Smooth muscle cell (in vitro differentiated cells): Measurements from ENCODE around the gene RBM14. TPM values are rescaled to one million over a fixed set of nuclear protein-coding genes. Genes with fewer than 3 reads are reported as not detected.
"Not testable (repeated sequence)": the region's sequence is repeated elsewhere in the genome, so short reads cannot be mapped to it uniquely, and the experiment has no call there.

ENCODE experiments used
- DNase-seq: peaks from one replicate; lab custom pipeline; 2025; ENCODE audit not compliant: unreplicated experiment; lab: John Stamatoyannopoulos, UW
- H2AFZ ChIP-seq: fragments of 200-600 bp; sonication (generic); 2 replicates; pipeline ENCODE4 v1.6.0; 2016; ENCODE audit warnings: antibody characterized with exemption, low read depth, mild to moderate bottlenecking
- H3F3A ChIP-seq: fragments of 200-600 bp; sonication (generic); 2 replicates; pipeline ENCODE4 v1.6.0; 2017; ENCODE audit warnings: antibody characterized with exemption, low read depth
- H3K27ac ChIP-seq: fragments of 200-600 bp; sonication (generic); 2 replicates; pipeline ENCODE4 v1.5.1; 2016; ENCODE audit warnings: low read depth, mild to moderate bottlenecking
- H3K27me3 ChIP-seq: fragments of 200-600 bp; sonication (generic); 2 replicates; pipeline ENCODE4 v1.6.1; 2016; ENCODE audit warnings: low read depth, mild to moderate bottlenecking
- H3K36me3 ChIP-seq: fragments of 200-600 bp; sonication (generic); 2 replicates; pipeline ENCODE4 v1.5.1; 2016; ENCODE audit warnings: low read depth
- H3K4me1 ChIP-seq: fragments of 200-600 bp; sonication (generic); 2 replicates; pipeline ENCODE4 v1.5.1; 2016; ENCODE audit warnings: low read depth
- H3K4me2 ChIP-seq: fragments of 200-600 bp; sonication (generic); 2 replicates; pipeline ENCODE4 v1.6.0; 2016; ENCODE audit warnings: mild to moderate bottlenecking
- H3K4me3 ChIP-seq: fragments of 200-600 bp; sonication (generic); 2 replicates; pipeline ENCODE4 v1.5.1; 2016; ENCODE audit warnings: mild to moderate bottlenecking
- H3K79me2 ChIP-seq: fragments of 200-600 bp; sonication (generic); 2 replicates; pipeline ENCODE4 v1.6.0; 2016; ENCODE audit warnings: low read depth, mild to moderate bottlenecking
- H3K9ac ChIP-seq: fragments of 200-600 bp; sonication (generic); 2 replicates; pipeline ENCODE4 v1.6.0; 2016; ENCODE audit warnings: low read depth
- H3K9me3 ChIP-seq: fragments of 200-600 bp; sonication (generic); replicated peaks from 2 replicates; pipeline ENCODE4 v1.5.1; 2016; ENCODE audit warnings: low read depth
- H4K20me1 ChIP-seq: fragments of 200-600 bp; sonication (generic); 2 replicates; pipeline ENCODE4 v1.6.0; 2016; ENCODE audit warnings: low read depth
- CTCF ChIP-seq: fragments of 200-600 bp; sonication (generic); IDR thresholded peaks from 2 replicates; pipeline ENCODE4 v1.5.1; 2017; ENCODE audit warnings: borderline replicate concordance, mild to moderate bottlenecking, antibody characterized with exemption; ENCODE audit not compliant: insufficient read depth, poor library complexity, severe bottlenecking
- WGBS: methylation state at CpG from one replicate; pipeline ENCODE4 v1.1.7; 2016; ENCODE audit warnings: low lambda C conversion rate; 5-methylcytosine and 5-hydroxymethylcytosine counted together
- polyA plus RNA-seq: library from polyadenylated mRNA; unstranded; fragments of >200 nt; fragmentation: Nextera tagmentation; extraction: Ambion mirVana; gene quantifications from 2 replicates; pipeline ENCODE4 v1.2.1, GENCODE V29; 2016
- total RNA-seq: library from RNA; depleted of rRNA; stranded (reverse); fragments of >200 nt; gene quantifications from 2 replicates; pipeline ENCODE4 v1.2.3, GENCODE V29; 2014

Gene RBM14
- total and polyA plus RNA-seq, 2 experiments from 2014 or later = 34.4 to 41.1 TPM

- no peaks in the 10 kb centered on the region for H3K9me3 ChIP-seq
- 11% methylated on average over 27 of the region's 27 CpGs for WGBS
- H3F3A ChIP-seq = peaks cover 37% of the 10 kb centered on the region
- H3K79me2 ChIP-seq = peaks cover 88% of the 10 kb centered on the region
- DNase-seq = no peak
- H3K4me3 ChIP-seq = peak overlapping the region; percentile 88
- H3K4me2 ChIP-seq = peak overlapping the region; percentile 96
- peaks cover 94% of the 10 kb centered on the region for H4K20me1 ChIP-seq
- no peak for TF ChIP-seq CTCF
- H3K27me3 ChIP-seq = no peaks in the 10 kb centered on the region
- H3K9ac ChIP-seq = peak overlapping the region; percentile 95
- peak overlapping the region; percentile 94 for H3K27ac ChIP-seq
- no peak overlapping the region for H2AFZ ChIP-seq
- peaks cover 9% of the 10 kb centered on the region for H3K36me3 ChIP-seq
- H3K4me1 ChIP-seq = peaks cover 40% of the 10 kb centered on the region
Observed at GRCh38 chr11:66639066-66639813, 22.8 kb downstream of the RBM14 start.

GRCh38 chr11:66639814-66640340 lies 23.4 kb downstream of the RBM14 start:
- H3K27ac ChIP-seq = peak overlapping the region; percentile 94
- peaks cover 88% of the 10 kb centered on the region for H3K79me2 ChIP-seq
- H3K36me3 ChIP-seq = not testable (repeated sequence)

DNA sequence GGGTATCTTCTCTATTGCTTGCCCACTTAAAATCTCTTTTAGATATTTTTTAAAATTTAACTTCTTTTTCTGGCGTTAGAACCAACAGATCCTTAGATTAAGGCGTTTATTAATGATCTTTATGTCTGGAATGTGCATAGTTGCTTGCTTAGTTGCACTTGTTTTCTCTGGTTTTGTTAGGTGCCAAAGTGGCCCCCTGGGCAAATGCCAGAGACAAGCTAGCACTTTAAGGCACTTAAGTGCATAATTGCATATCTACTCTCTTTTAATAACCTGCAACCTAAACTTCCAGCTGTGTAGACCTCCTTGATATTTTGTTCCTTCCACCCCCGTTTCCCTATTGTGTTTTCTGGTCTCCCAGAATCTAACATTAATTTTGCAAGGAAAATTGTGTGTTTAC lies 25.4 kb downstream of the RBM14 start:
- H3K4me1 ChIP-seq = peaks cover 40% of the 10 kb centered on the region
- WGBS = 54% methylated on average over 3 of the region's 3 CpGs
- peaks cover 94% of the 10 kb centered on the region for H4K20me1 ChIP-seq
- H3K9ac ChIP-seq = peak overlapping the region; percentile 57
- H3K9me3 ChIP-seq = no peaks in the 10 kb centered on the region
- H3K27me3 ChIP-seq = no peaks in the 10 kb centered on the region
- peak overlapping the region; percentile 88 for H3K4me3 ChIP-seq
- peaks cover 88% of the 10 kb centered on the region for H3K79me2 ChIP-seq
- no peak for DNase-seq
- H3K4me2 ChIP-seq = peak overlapping the region; percentile 96
- peaks cover 17% of the 10 kb centered on the region for H3K36me3 ChIP-seq
- H3F3A ChIP-seq = peaks cover 21% of the 10 kb centered on the region
- H3K27ac ChIP-seq = peak overlapping the region; percentile 55
- TF ChIP-seq CTCF = no peak
- no peak overlapping the region for H2AFZ ChIP-seq

More at GRCh38 chr11:66639814-66640340, 23.4 kb downstream of the RBM14 start:
- DNase-seq, H3K27me3 ChIP-seq, H3K9ac ChIP-seq, H3K9me3 ChIP-seq, H2AFZ ChIP-seq: not testable (repeated sequence)
- Histone ChIP-seq H3K4me3 (peak overlapping the region; percentile 88), H3K4me2 (peak overlapping the region; percentile 96), H3K4me1 (peaks cover 40% of the 10 kb centered on the region), H4K20me1 (peaks cover 94% of the 10 kb centered on the region), H3F3A (peaks cover 33% of the 10 kb centered on the region)
- WGBS = 75% methylated on average over 10 of the region's 10 CpGs

DNA sequence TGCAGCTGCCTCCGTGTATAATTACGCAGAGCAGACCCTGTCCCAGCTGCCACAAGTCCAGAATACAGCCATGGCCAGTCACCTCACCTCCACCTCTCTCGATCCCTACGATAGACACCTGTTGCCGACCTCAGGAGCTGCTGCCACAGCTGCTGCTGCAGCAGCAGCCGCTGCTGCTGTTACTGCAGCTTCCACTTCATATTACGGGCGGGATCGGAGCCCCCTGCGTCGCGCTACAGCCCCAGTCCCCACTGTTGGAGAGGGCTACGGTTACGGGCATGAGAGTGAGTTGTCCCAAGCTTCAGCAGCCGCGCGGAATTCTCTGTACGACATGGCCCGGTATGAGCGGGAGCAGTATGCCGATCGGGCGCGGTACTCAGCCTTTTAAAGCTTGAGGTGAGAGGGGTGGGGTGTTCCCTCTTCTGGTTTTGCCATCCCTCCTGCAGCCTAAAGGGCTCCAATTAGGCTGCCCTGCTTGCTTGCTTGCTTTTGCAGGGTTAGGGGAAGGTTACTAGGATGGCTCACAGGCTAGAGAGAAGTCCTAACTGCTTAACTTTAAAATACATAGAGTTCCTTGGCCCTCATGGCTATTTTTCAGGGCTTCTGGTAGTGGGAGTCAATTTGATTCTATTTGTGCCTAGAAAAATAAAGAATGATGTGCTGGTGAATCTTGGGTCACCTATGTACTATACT lies 27.5 kb downstream of the RBM14 start:
- TF ChIP-seq CTCF = no peak
- H3K9me3 ChIP-seq = no peaks in the 10 kb centered on the region
- H3K9ac ChIP-seq = no peak overlapping the region
- H3K4me1 ChIP-seq = peaks cover 34% of the 10 kb centered on the region
- peaks cover 100% of the 10 kb centered on the region for H4K20me1 ChIP-seq
- no peak overlapping the region for H3K4me3 ChIP-seq
- 97% methylated on average over 23 of the region's 24 CpGs for WGBS
- no peak overlapping the region for H3K27ac ChIP-seq
- peaks cover 100% of the 10 kb centered on the region for H3K79me2 ChIP-seq
- no peak for DNase-seq
- H3K36me3 ChIP-seq = peaks cover 20% of the 10 kb centered on the region
- no peak overlapping the region for H2AFZ ChIP-seq
- H3F3A ChIP-seq = peaks cover 18% of the 10 kb centered on the region
- H3K27me3 ChIP-seq = no peaks in the 10 kb centered on the region
- H3K4me2 ChIP-seq = peak overlapping the region; percentile 9
